Measurements from ENCODE around the gene B3GAT3. TPM values are rescaled to one million over a fixed set of nuclear protein-coding genes. Genes with fewer than 3 reads are reported as not detected.

Gene B3GAT3
- polyA plus RNA-seq, 3 donors = 18.5 to 44.9 (median 19.0) TPM

GRCh38 chr11:62669420-62670161, 47.8 kb upstream of the B3GAT3 start:
- WGBS (ENCODE audit: insufficient coverage) = 100% methylated on average over 1 of the region's 4 CpGs
- peaks cover 60% of the 10 kb centered on the region for H3K4me1 Mint-ChIP-seq

DNA sequence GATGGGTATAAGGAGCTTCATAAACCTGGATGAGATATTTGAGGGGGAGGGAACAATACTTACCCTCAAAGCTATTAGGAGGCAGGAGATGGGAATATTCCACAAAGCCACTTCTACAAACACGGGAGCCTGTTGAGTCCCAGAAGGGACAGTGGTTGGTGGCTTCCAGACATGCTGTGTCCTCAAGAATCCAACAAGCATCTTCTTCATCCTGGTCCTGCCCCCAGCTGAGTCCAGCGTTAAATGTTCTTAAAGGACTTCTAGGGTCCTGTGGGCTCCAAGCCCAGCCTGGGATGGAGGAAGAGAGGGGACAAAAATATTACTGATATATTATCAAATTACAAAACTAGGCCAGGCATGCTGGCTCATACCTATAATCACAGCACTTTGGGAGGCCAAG, 45.7 kb upstream of the B3GAT3 start:
- H3K27me3 ChIP-seq (ENCODE audit: control insufficient read depth in 2 of 2, insufficient read depth in 2 of 2, low read length in 2 of 2) = no peaks in the 10 kb centered on the region
- no peak for DNase-seq
- H4K20me1 ChIP-seq (ENCODE audit: insufficient read depth, low read length) = peaks cover 18% of the 10 kb centered on the region
- no peak overlapping the region for H3K9ac ChIP-seq (ENCODE audit: insufficient read depth, low read length, poor library complexity, severe bottlenecking)
- peak overlapping the region in 1 of 2 donors; percentile 7 for H3K27ac ChIP-seq (ENCODE audit: low read depth in 1 of 2, low read length in 2 of 2)
- peaks cover 58% of the 10 kb centered on the region for H3K4me1 Mint-ChIP-seq
- no peak overlapping the region for H3K4me3 Mint-ChIP-seq
- TF ChIP-seq CTCF (IDR thresholded peaks at IDR 0.05) = no peak
- peaks cover 66% of the 10 kb centered on the region for H3K79me2 ChIP-seq (ENCODE audit: insufficient read depth, low read length)
- H3K9me3 ChIP-seq (replicated peaks in 1 of 2; ENCODE audit: control insufficient read depth in 1 of 2, insufficient read depth in 1 of 2, low read length in 2 of 2) = no peaks in the 10 kb centered on the region
- H2AFZ ChIP-seq (ENCODE audit: insufficient read depth, low read depth, low read length, poor library complexity, severe bottlenecking) = no peak overlapping the region
- WGBS (ENCODE audit: insufficient coverage) = no CpG with 5 or more reads among the region's 2 CpGs
- no peak overlapping the region for H3K4me2 ChIP-seq (replicated peaks; ENCODE audit: extremely low read depth, low read length, poor library complexity, severe bottlenecking)
- H3K36me3 Mint-ChIP-seq = peaks cover 11 to 26% of the 10 kb centered on the region in 2 donors
- H3K4me1 ChIP-seq (ENCODE audit: control insufficient read depth in 1 of 2, insufficient read depth in 2 of 2, low read length in 2 of 2) = peaks cover 39 to 42% of the 10 kb centered on the region in 2 donors
- no peak overlapping the region for H3K4me3 ChIP-seq (replicated peaks in 1 of 3; ENCODE audit: low read depth in 2 of 3, low read length in 3 of 3)
- H3K9me3 Mint-ChIP-seq = peaks cover 0 to 2% (median 0%) of the 10 kb centered on the region in 7 donors
- peak overlapping the region in 1 of 7 donors; percentile 13 for H3K27ac Mint-ChIP-seq
- H3K36me3 ChIP-seq (replicated peaks in 1 of 2; ENCODE audit: control insufficient read depth in 1 of 2, insufficient read depth in 2 of 2, low read length in 2 of 2) = peaks cover 10 to 18% of the 10 kb centered on the region in 2 donors
- intact Hi-C loops (cut with micrococcal nuclease) = no loop called here
- no peaks in the 10 kb centered on the region for H3K27me3 Mint-ChIP-seq (ENCODE audit: low read depth in 3 of 3)

More at GRCh38 chr11:62669420-62670161, 47.8 kb upstream of the B3GAT3 start:
- H3K27ac Mint-ChIP-seq = peak overlapping the region in 3 of 7 donors; percentile 46 to 85 (median 77)
- no peak overlapping the region for H3K27ac ChIP-seq (ENCODE audit: low read depth in 1 of 2, low read length in 2 of 2)
- no peak overlapping the region for H3K9ac ChIP-seq (ENCODE audit: insufficient read depth, low read length, poor library complexity, severe bottlenecking)
- H3K4me3 Mint-ChIP-seq = no peak overlapping the region
- peaks cover 25% of the 10 kb centered on the region for H4K20me1 ChIP-seq (ENCODE audit: insufficient read depth, low read length)
- TF ChIP-seq CTCF (IDR thresholded peaks at IDR 0.05) = no peak
- H3K27me3 ChIP-seq (ENCODE audit: control insufficient read depth in 2 of 2, insufficient read depth in 2 of 2, low read length in 2 of 2) = no peaks in the 10 kb centered on the region
- peaks cover 0 to 2% (median 0%) of the 10 kb centered on the region in 7 donors for H3K9me3 Mint-ChIP-seq
- H3K4me2 ChIP-seq (replicated peaks; ENCODE audit: extremely low read depth, low read length, poor library complexity, severe bottlenecking) = no peak overlapping the region
- H3K4me1 ChIP-seq (ENCODE audit: control insufficient read depth in 1 of 2, insufficient read depth in 2 of 2, low read length in 2 of 2) = peaks cover 43 to 47% of the 10 kb centered on the region in 2 donors
- peaks cover 78% of the 10 kb centered on the region for H3K79me2 ChIP-seq (ENCODE audit: insufficient read depth, low read length)
- DNase-seq = no peak
- intact Hi-C loops (cut with micrococcal nuclease) = no loop called here
- peaks cover 8 to 27% of the 10 kb centered on the region in 2 donors for H3K36me3 Mint-ChIP-seq
- H3K4me3 ChIP-seq (replicated peaks in 1 of 3; ENCODE audit: low read depth in 2 of 3, low read length in 3 of 3) = no peak overlapping the region
- no peak overlapping the region for H2AFZ ChIP-seq (ENCODE audit: insufficient read depth, low read depth, low read length, poor library complexity, severe bottlenecking)
- no peaks in the 10 kb centered on the region for H3K27me3 Mint-ChIP-seq (ENCODE audit: low read depth in 3 of 3)
- H3K9me3 ChIP-seq (replicated peaks in 1 of 2; ENCODE audit: control insufficient read depth in 1 of 2, insufficient read depth in 1 of 2, low read length in 2 of 2) = no peaks in the 10 kb centered on the region
- H3K36me3 ChIP-seq (replicated peaks in 1 of 2; ENCODE audit: control insufficient read depth in 1 of 2, insufficient read depth in 2 of 2, low read length in 2 of 2) = peaks cover 10 to 27% of the 10 kb centered on the region in 2 donors

Measured in CD14-positive monocyte (primary cell).